NCI-H2196 (cell line): Measurements from ENCODE around the gene NVL.

Source experiments
- DNase-seq: peaks from one replicate; lab custom pipeline; 2025; ENCODE audit not compliant: unreplicated experiment; lab: John Stamatoyannopoulos, UW

Gene NVL

GRCh38 chr1:224199679-224200078 lies 130.3 kb downstream of the NVL start:
- no peak for DNase-seq

- no peak for DNase-seq
Measured at GRCh38 chr1:224198572-224198971, 131.4 kb downstream of the NVL start.

DNA sequence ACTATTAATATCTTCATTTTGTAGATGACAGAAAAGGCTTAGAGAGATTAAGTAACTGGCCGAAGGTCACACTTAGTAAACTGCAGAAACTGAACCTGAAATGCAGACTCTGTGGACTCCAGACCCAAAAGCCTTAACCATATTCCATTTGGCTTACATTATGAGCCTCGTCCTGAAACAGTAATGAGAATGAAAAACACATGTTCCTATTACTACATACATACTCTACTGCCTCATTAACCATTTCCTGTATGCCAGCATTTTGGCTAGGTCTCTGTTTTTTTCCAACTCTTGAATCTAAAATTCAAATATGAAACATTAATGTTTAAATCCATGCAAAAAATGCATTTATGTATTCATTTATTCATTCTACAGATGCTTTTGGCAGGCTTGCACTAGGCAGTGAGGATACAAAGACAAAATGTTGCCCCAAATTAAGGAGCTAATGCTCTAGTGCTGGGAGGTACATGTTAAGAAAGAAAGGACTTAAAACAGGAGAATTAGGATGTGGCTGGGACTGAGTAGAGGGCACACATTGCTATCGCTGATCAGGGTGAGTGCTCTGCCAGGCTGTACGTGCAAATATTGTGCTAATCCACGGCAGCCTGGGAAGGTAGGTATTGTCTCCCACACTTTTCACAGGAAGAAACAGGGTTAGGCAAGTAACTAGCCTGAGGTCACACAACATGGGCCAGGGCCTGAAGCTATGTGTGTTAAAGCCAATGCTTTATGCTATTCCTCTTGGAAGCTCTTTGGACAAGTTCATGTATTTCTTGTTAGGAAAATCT lies 133.0 kb downstream of the NVL start:
- DNase-seq, result no peak

DNA sequence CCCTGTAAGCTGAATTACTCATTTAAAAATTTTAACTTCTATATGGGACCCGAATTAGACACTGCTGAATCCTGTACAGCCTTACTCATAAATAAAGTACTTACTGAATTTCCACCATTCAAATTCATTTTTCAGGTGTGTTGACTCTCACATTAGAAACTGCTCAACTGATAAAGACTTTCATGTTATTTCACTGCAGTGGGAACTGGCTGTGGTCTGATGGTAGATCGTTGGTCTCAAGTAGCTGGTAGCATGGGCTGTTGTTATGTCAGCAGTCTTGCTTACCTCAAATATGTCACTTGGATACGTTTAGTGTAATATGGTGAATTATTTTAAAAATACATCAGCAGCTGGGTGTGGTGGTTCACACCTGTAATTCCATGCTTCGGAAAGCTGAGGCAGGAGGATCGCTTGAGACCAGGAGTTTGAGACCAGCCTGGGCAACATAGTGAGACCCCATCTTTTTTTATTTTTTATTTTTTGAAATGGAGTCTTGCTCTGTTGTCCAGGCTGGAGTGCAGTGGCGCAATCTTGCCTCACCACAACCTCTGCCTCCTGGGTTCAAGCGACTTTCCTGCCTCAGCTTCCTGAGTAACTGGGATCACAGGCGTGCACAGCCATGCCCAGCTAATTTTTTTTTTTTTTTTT lies 136.5 kb downstream of the NVL start:
- DNase-seq, result no peak

DNA sequence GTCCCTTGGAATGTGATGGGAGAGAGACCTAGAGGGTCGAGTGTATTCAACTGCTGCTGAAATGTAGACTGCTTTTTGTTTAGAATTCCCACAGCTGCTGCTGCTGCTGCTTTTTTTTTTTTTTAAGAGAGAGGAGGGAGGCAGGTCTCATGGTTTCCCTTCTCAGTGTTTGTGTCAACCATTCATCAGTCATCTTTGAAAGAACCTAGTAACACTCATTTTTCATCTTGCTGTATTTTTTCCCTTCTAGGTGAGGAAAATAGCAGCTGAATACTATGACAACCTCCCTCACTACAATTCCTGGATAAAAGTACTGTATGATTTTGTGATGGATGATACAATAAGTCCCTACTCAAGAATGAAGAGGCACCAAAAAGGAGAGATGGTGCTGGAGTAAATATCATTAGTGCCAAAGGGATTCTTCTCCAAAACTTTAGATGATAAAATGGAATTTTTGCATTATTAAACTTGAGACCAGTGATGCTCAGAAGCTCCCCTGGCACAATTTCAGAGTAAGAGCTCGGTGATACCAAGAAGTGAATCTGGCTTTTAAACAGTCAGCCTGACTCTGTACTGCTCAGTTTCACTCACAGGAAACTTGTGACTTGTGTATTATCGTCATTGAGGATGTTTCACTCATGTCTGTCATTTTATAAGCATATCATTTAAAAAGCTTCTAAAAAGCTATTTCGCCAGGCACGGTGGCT lies 137.7 kb downstream of the NVL start:
- no peak for DNase-seq

GRCh38 chr1:224189561-224189960 lies 140.4 kb downstream of the NVL start:
- no peak for DNase-seq

DNA sequence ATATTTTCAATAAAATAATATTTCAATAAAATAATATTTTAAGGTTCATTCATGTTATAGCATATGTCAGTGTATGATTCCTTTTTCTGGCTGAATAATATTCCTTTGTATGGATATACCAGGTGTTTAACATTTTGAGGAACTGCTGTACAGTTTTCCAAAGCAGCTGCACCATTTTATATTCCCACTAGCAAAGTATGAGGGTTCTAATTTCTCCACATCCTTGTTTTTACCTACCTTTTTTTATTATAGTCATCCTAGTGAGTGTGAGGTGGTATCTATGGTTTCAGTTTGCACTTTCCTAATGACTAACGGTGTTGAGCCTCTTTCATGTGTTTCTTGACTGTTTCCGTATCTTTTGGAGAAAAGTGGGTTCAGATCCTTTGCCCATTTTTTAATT lies 141.7 kb downstream of the NVL start:
- no peak for DNase-seq

DNA sequence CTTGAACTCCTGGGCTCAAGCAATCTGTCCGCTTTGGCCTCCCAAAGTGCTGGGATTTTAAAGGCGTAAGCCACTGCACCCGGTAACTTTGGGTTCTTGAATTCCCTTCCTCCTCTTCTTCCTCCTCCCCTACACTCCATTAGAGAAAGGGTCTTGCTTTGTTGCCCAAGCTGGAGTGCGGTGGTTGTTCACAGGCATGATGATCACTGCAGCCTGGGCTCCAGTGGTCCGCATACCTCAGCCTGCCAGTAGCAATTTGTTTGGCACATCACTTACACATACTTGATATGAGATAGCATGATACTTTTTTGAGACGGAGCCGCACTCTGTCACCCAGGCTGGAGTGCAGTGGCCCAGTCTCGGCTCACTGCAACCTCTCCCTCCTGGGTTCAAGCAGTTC lies 144.8 kb downstream of the NVL start:
- no peak for DNase-seq

DNA sequence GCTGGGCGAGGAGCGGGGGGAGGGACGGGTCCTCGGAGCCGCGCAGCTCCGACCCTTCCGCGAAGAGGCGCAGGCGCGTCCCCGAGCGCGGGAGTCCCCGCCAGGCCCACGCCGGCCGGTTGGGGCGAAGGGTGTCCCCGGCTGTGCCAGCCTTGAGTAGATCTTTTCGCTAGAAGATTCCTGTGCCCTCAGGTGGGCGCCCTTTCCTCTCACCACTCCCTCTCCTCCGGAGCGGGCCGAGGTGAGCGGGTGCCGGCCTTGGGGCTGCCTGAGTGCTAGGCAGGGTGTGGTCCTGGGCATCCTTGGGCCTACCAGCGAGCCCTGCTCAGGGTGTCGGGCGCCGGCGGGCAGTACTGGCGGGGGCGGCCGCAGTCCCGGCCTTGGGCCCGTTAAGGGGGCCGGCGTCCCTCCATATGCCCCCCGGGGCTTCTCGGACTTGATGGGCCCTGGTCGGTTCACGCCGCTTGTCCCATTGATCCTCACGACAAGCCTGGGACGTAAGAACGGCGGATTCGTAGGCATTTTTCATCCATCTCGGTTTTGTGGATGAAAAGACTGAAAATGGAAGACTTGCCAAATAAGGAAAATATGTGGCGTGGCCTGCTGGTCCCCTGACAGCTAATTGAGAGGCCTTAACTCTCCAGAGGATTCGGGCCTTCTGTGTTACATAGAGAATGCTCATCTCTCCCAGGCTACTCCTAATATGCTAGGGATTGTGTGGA lies 146.2 kb downstream of the NVL start:
- DNase-seq, result peak; percentile 60

DNA sequence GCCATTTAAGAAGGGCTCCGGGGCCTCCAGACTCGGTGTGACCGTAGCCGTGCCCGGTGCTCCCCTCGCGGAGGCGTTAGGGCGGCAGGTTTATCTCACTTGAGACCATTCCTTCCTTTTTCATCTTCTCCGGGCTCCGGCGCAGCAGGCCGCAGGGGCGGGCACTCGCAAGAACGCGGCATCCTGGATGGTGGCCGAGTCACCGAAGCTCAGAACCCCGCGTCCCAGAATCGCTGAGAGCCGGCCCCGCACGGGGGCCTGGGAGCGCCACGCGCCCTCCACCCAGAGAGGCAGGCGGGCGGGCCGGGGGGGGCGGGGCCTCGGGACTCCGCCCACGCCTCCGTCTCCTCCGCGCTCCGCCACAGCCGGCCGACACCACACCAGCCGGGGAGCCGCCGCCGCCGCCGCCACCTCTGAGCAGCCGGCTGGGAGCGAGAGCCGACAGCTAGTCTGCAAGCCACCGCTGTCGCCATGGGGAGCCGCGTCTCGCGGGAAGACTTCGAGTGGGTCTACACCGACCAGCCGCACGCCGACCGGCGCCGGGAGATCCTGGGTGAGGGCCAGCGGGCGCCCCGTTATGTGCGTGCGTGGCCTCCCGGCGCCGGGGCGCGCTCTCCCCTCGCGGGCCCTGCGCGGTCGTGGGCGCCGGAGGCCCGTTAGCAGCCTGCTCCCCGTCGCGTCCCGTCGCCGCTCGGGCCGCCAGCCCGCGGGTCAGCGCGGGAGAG lies 146.9 kb downstream of the NVL start, which contains the start of gene DEGS1:
DEGS1 (plus strand) TSS at position 375 of the 725 bp plus-strand sequence; CDS start at position 472, 97 bp downstream.
- DNase-seq, result peak; percentile 84

- DNase-seq, result peak; percentile 42
Measured at GRCh38 chr1:224182057-224182865, 147.7 kb downstream of the NVL start.

DNA sequence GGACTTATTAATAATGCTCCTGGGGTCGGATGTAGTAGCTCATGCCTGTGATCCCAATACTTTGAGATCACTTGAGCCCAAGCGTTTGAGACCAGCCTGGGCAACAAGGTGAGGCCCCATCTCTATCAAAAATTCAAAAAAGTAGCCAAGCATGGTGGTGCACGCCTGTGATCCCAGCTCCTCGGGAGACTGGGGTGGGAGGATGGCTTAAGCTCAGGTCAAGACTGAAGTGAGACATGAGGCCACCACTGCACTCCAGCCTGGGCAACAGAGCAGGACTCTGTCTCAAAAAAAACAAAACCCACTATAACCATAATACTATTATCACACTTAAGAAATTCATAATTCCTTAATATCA lies 148.5 kb downstream of the NVL start:
- no peak for DNase-seq

GRCh38 chr1:224180783-224181452 lies 149.1 kb downstream of the NVL start:
- DNase-seq, result no peak

DNA sequence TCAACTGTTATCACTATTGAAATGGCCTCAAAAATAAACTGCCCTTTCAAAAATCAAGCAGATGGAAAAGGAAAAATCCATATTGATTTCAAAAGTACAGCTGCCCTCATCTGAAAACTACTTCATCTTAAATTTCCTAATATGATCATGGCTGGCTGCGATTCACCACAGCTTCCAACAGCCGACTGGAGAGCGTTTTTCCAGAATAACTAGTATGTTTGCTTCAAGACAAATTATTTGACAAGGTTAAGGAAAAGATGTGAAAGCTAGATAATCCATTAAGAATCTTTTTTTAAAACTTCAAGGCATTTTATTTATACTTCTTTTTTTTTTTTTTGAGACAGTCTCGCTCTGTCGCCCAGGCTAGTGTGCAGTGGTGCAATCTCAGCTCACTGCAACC lies 151.1 kb downstream of the NVL start:
- DNase-seq, result no peak

- no peak for DNase-seq
Measured at GRCh38 chr1:224177356-224177999, 152.5 kb downstream of the NVL start.
